GM18498 (cell line): ENCODE data around the gene BARHL1.
"Not testable (repeated sequence)": the region's sequence is repeated elsewhere in the genome, so short reads cannot be mapped to it uniquely, and the experiment has no call there.

ENCODE experiments used
- ATAC-seq: cut with Tn5 transposase; IDR thresholded peaks from one replicate; pipeline ENCODE4 v1.9.1; 2021; ENCODE audit warnings: mild to moderate bottlenecking, moderate library complexity; ENCODE audit not compliant: unreplicated experiment

Gene BARHL1

DNA sequence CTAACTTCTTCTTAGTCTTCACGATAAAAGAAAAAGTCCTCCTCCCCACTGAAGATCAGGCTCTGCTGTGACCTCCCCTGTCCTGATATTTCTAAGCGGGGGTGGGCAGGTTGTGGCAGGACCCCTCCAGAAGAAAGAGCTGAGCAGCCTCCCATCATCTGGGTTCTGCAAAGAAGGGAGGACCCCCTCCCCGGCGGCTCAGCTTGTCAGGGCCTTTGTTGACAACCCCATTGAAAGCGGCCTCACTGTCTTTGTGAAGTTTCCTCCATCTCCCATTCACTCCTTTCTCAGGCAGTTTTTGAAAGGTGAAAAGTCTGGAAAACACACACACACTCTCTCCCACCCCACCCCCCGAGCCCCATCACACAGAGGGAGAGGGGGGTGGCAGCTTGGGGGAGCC is 26.2 kb upstream of the BARHL1 start:
- no peak for ATAC-seq

DNA sequence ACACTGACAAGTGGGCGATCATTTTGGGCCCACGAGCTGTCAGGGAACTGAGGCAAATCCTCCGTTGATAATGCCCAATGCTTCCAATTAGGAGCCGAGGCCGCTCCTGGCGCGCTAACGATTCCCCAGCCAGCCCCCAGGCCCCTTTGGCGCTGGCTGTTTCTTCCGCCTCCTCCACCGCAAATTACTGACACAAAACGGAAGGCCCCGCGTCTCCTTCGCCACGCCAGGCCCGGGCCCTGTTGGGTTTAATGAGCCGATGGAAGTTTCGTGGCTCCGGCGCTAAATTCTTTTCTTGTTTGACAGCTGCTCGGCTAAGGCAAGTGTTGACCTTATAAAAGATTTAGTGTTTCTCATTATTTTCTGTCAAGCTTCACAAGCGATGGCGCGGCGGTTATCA is 25.7 kb upstream of the BARHL1 start:
- no peak for ATAC-seq

- no peak for ATAC-seq
Observed at GRCh38 chr9:132557159-132557558, 25.2 kb upstream of the BARHL1 start.

DNA sequence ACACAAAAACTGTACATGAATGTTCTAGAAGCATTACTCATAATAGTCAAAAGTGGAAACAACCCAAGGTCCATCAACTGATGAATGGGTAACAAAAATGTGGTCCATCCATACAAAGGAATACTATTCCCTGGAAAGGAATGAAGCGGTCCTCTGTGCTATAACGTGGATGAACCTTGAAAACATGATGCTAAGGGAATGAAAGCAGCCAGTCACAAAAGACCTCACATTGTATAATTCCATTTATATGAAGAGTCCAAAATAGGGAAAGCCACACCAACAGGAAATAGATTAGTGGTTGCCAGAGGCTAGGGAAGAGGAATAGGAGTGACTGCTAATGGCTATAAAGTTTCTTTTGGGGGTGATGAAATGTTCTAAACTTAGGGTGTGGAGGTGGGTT is 22.7 kb upstream of the BARHL1 start:
- ATAC-seq, result no peak

DNA sequence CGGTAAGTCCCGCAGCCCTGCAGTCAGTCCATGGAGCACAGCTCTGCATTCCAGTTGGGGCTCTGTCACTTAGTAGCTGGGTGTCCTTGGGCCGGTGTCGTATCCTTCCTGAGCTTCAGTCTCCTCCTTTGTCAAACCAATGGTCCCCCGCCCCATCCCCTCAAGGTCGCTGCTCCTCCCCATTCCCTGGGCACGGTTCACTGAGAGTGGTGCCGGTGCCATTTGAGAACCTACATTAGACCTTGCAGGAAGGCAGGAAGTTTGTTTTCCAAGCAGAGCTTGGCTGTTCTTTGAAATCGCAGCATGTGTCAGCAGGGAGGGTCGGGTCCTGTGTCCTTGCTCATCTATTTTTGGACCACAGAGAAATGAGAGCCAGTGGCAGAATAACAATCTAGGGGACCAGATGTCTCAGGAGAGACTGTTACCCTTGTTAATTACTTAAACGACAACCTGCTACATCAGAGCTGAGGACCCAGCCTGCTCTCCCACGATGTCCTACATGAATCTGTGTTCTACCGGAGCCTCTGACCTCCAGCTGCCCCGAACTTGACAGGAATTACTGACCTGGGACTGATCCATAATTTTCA is 21.7 kb upstream of the BARHL1 start:
- no peak for ATAC-seq

DNA sequence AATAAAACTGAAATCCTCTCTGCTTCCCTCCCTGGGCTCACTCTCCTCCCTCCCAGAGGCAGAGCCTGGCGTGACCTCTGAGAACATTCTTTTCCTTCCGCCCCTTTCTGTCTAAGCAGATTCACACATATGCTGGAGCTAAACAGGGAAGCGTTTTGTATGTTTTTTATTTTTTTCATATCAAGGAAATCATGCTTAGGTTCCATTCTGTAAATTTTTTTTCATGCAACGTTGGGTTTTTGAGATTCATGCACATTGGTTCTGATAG is 20.2 kb upstream of the BARHL1 start:
- ATAC-seq, result no peak

- ATAC-seq, result no peak
Observed at GRCh38 chr9:132564526-132564925, 17.9 kb upstream of the BARHL1 start.

DNA sequence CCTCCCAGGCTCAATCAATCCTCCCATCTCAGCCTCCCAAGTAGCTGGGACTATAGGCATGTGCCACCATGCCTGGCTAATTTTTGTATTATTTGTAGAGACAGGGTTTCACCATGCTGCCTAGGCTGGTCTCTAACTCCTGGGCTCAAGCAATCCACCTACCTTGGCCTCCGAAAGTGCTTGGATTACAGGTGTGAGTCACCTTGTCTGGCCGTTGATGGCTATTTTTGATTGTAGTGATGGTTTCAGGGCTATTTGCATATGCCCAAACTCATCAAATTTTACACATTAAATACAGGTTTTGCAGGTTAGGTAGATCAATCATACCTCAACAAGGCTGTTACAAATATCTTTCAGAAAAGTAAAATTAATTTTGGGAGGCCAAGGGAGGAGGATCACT is 13.6 kb upstream of the BARHL1 start:
- not testable (repeated sequence) for ATAC-seq

DNA sequence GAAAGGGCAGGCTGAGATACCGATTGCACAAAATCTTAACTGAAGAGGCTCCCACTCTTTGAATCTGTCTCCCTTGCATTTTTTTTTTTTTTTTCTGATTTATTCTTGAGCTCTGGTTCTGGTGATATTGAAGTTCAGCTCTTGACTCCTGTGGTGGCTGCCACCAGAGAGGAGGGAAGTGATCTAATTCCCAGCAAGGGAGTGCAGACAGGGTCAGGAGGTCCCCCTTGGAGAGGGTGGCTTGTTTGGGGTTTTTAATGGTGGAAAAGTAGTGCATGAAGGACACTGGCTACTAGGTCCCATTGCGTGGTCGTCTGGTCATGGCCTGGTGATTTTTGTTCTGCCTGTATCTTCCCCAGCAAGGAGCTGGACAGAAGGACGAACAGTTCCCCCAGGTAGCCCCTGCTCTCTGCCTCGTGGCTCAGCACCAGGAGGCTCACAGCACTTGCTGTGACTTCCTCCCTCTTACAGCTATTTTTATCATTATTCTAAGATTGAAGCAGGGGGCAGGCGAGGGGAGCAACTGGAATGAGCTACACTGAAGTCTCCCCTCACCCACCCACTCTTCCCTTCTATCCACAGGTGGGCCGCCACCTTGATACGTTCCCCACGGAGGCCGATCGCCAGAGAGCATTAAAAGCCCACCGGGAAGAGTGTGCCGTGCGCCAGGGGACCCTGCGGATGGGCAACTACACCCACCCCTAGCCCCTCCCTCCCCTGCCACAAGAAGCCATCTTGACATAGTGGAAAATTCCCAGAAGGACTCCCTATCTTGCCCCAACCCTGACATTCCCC is 10.4 kb upstream of the BARHL1 start:
- ATAC-seq, result no peak

- ATAC-seq, result no peak
Observed at GRCh38 chr9:132572921-132573320, 9.5 kb upstream of the BARHL1 start.

DNA sequence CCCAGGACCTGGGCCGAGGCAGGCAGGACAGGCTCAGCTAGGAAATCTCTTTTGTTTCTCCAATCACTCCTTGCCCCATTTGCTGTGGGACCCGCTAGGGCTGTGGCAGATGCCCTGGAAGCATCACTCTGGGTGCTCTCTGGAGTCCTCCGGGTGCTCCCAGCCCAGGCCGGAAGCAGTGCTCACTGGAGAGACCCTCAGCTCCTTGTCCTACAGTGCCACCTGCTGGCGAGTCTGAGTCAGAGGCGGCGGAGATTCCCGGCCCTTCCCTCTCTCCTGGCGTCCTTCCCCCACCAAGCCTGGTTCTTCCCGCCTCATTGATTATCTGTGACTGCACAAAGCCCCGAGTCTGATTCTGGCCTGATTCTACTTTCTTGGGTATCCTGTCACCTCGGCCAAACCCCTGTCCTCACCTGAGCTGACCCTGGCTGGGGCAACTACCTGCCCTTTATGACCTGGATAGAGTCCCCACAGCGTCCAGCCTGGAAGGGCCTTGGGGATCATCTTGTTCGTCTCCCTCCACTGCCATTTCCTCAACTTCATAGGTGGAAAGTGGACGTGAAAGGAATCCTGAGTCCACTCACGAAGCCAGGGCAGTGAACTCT is 7.3 kb upstream of the BARHL1 start:
- no peak for ATAC-seq

DNA sequence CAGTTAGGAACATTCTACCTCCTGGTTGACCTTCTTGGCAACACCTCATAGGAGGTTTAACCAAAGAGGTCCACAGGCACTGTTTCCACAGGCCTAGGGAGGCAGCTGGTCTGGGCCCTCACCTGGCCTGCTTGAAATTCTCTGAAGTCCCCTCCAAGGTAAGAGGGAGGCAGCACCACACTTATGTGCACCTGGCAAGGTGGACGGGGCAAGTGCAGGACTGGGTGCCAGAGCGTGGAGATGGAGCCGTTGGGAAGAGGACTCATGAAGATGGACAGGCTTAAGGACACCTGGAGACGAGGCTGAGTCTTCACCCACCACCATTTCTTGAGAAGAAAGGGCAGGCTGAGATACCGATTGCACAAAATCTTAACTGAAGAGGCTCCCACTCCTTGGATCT is 6.6 kb upstream of the BARHL1 start:
- no peak for ATAC-seq

DNA sequence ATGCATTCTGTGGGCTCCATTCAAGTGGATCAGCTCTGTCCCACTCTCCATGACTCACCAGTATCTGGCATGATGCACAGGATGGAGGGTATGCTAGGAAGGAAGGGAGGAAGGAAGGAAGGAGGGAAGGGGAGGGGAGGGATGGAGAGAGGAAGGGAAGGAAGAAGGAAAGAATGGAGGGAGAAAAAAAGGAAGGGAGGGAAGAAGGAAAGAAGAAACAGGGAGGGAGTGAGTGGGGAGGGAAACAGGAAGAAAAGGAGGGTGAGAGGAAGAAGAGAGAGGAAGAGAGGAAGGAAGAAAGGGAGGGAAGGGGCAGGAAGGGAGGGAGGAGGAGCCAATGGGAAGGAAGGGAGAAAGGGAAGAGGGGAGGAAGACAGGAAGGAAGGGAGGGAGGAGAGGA is 5.3 kb upstream of the BARHL1 start:
- ATAC-seq, result no peak

DNA sequence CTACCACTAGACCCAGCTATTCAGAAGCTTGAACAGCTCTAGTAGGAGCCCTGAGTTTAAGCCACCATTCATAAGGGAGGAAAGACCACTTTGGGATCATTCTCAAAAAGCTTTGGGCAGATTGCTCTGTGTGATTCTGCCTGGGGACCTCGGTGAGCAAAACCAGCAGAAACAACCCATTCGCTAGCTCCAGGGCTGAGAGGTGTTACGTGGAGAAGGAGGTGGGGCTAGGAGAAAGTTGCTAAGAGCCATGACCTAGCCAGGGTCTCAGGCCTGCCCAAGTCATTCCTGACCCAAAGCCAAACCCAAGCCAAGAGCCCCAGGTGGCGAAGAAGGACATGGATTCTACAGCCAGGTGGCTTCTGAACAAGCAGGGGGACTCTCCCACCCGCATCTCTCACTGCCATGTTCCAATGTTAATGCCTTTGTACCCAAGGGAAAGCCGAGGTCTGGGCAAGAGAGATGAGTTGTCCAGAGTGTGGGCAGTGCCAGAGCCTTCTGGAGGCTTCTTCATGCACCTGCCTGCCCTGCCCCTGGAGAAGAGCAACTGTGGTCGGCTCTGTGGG is 4.0 kb upstream of the BARHL1 start:
- no peak for ATAC-seq

DNA sequence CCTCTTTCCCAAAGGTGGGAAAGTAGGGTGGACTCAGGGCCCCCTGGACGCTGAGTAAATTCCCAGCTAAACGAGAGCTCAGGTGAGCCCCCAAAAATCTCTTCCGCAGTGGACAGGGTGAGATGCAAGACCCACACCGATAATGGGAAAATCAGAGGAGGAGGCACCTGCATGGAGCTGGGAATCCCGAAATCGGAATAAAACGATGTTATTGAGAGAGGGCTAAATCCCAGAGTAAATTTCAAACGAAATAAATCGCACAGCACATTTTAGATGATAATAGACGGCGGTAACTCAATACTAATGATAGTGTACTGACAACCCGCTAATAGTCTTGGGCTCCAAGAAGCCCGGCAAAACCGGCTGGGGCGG is 3.0 kb upstream of the BARHL1 start:
- ATAC-seq, result no peak

DNA sequence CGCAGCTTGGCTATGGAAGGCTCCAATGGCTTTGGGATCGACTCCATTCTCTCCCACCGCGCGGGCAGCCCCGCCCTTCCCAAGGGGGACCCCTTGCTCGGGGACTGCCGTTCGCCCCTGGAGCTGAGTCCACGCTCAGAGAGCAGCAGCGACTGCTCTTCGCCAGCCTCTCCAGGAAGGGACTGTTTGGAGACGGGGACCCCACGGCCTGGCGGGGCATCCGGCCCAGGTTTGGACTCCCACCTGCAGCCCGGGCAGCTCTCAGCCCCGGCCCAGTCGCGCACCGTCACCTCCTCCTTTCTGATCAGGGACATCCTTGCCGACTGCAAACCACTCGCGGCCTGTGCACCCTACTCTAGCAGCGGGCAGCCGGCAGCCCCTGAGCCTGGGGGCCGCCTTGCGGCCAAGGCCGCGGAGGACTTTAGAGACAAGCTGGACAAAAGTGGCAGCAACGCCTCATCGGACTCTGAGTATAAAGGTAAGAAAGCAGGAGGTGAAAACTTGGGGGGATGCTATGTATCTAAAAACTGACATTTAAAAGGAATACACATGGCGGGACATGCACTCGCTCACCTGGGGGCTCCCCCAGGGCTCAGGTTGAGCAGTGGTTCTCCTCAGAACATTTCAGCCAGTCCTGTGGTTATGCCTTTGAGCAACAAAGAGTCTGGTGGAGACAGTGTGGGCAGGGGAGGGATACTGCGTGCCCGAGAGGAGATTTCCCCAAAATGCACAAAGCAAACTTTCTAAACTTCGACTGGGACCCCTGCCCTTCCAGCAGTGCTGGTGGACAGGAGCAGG is 579 bp downstream of the BARHL1 start:
- ATAC-seq, result no peak

- no peak for ATAC-seq
Observed at GRCh38 chr9:132583584-132584304, 1.3 kb downstream of the BARHL1 start.

GRCh38 chr9:132584601-132585560 is 2.5 kb downstream of the BARHL1 start:
- no peak for ATAC-seq

- ATAC-seq, result no peak
Observed at GRCh38 chr9:132585954-132586829, 3.8 kb downstream of the BARHL1 start.
